HL-60 (cell line): ENCODE data around the gene LIMS2.

Experiments
- DNase-seq, 2 experiments: peaks; one replicate each; pipeline ENCODE4 v3.0.0-alpha.2; 2010 to 2020; ENCODE audit warnings: low read depth in 1 of 2, low spot score in 1 of 2
- H3K27ac ChIP-seq: fragments of 250-450 bp; sonication (Bioruptor Pico); replicated peaks from 2 replicates; pipeline ENCODE4 v1.5.1; 2020; ENCODE audit warnings: mild to moderate bottlenecking, moderate library complexity
- H3K27me3 ChIP-seq: fragments of 250-450 bp; sonication (Bioruptor Pico); 2 replicates; pipeline ENCODE4 v1.5.1; 2021; ENCODE audit warnings: mild to moderate bottlenecking, moderate library complexity; ENCODE audit not compliant: insufficient read depth, poor library complexity, severe bottlenecking
- H3K4me3 ChIP-seq: replicated peaks from 2 replicates; pipeline ENCODE4 v1.5.1; 2011; ENCODE audit warnings: mild to moderate bottlenecking, control low read depth, low read length; ENCODE audit not compliant: insufficient read depth
- GABPA ChIP-seq: IDR thresholded peaks from 2 replicates; pipeline ENCODE4 v1.6.1; 2012; ENCODE audit warnings: low read depth
- POLR2AphosphoS5 ChIP-seq: IDR thresholded peaks from 2 replicates; pipeline ENCODE4 v1.6.1; 2012; ENCODE audit warnings: low read depth
- SPI1 ChIP-seq: IDR thresholded peaks from 2 replicates; pipeline ENCODE4 v1.6.1; 2012; ENCODE audit warnings: low read depth, mild to moderate bottlenecking, borderline replicate concordance
- TF ChIP-seq, protein P1 (sequence below): IDR thresholded peaks from 2 replicates; pipeline ENCODE4 v1.6.1; 2012; ENCODE audit warnings: low read depth; ENCODE audit not compliant: insufficient replicate concordance
- TF ChIP-seq, protein P2 (sequence below): IDR thresholded peaks from one replicate; pipeline ENCODE4 v1.5.1; 2011; ENCODE audit warnings: low read length, control low read depth, inconsistent platforms; ENCODE audit not compliant: insufficient read depth

Gene LIMS2

DNA sequence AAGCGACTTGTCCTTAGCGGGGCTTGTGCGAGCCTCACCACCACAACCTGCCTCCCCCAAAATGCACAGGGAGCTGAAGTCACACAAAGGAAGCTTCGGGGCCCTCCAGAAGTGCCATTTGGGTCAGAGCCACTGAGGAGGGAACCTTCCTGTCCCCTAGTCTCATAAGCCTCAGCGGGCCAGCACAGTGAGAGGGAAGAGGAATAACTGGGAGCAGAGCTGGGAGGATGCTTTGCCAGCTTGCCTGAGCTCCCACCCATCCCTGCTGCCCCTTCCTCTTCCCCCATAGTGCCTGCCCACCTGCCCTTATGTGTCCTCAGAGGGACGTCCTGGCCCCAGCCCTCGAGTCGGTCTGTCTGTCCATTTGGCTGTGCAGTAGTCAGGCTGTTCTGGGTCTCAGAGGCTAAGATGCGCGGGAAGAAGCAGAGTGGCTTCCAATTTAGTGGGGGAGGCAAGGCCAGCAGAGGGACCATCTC lies 81.2 kb downstream of the LIMS2 start:
- H3K27me3 ChIP-seq, result no peaks in the 10 kb centered on the region
- DNase-seq, result no peak
- TF ChIP-seq, protein P1, sequence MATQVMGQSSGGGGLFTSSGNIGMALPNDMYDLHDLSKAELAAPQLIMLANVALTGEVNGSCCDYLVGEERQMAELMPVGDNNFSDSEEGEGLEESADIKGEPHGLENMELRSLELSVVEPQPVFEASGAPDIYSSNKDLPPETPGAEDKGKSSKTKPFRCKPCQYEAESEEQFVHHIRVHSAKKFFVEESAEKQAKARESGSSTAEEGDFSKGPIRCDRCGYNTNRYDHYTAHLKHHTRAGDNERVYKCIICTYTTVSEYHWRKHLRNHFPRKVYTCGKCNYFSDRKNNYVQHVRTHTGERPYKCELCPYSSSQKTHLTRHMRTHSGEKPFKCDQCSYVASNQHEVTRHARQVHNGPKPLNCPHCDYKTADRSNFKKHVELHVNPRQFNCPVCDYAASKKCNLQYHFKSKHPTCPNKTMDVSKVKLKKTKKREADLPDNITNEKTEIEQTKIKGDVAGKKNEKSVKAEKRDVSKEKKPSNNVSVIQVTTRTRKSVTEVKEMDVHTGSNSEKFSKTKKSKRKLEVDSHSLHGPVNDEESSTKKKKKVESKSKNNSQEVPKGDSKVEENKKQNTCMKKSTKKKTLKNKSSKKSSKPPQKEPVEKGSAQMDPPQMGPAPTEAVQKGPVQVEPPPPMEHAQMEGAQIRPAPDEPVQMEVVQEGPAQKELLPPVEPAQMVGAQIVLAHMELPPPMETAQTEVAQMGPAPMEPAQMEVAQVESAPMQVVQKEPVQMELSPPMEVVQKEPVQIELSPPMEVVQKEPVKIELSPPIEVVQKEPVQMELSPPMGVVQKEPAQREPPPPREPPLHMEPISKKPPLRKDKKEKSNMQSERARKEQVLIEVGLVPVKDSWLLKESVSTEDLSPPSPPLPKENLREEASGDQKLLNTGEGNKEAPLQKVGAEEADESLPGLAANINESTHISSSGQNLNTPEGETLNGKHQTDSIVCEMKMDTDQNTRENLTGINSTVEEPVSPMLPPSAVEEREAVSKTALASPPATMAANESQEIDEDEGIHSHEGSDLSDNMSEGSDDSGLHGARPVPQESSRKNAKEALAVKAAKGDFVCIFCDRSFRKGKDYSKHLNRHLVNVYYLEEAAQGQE, result no peak
- no peak for TF ChIP-seq POLR2AphosphoS5
- no peak for TF ChIP-seq GABPA
- H3K27ac ChIP-seq, result no peak overlapping the region
- H3K4me3 ChIP-seq, result no peak overlapping the region

DNA sequence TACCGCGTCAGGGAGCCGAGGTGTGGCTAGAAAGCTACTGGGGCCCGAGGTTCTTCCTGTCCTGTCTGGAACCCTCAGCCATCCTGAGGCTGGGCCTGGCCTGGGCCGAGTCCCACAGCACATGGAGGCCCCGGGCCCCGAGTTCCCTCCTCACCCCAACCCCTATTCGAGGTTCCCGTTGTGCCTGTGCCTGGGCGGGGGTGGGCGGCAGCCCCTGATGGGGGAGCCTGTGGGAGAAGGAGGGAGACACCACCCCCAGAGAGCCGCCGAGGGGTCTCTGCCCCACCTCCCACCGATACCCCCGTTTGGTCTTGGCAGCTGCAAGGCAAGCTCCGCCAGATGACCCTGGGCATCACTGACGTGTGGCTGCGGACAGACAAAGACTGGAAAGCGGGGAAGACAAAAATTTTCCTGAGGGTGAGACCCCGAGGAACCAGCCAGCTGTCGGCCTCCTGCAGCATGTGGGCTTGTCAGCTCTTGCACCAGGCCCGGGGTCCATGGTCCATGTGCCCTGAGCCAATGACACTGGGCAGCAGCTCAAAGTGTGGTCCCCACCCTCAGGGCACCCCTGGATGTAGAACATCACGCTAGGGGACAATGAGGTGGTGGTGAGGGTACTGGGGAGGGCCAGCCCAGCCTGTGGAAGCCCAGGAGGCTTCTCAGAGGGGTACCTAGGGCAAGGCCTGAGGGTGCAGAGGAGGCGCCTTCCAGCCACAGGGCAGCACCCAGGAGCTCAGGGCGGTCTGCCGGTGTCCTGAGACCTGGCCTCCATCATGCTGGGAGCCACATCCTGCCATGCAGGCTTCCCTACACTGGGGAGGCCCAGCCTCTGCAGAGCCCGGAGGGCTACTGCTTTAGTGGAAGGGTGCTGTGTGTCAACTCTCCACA lies 81.9 kb downstream of the LIMS2 start:
- no peaks in the 10 kb centered on the region for H3K27me3 ChIP-seq
- H3K4me3 ChIP-seq, result no peak overlapping the region
- TF ChIP-seq GABPA, result no peak
- TF ChIP-seq SPI1, result no peak
- TF ChIP-seq POLR2AphosphoS5, result no peak
- TF ChIP-seq, protein P2, sequence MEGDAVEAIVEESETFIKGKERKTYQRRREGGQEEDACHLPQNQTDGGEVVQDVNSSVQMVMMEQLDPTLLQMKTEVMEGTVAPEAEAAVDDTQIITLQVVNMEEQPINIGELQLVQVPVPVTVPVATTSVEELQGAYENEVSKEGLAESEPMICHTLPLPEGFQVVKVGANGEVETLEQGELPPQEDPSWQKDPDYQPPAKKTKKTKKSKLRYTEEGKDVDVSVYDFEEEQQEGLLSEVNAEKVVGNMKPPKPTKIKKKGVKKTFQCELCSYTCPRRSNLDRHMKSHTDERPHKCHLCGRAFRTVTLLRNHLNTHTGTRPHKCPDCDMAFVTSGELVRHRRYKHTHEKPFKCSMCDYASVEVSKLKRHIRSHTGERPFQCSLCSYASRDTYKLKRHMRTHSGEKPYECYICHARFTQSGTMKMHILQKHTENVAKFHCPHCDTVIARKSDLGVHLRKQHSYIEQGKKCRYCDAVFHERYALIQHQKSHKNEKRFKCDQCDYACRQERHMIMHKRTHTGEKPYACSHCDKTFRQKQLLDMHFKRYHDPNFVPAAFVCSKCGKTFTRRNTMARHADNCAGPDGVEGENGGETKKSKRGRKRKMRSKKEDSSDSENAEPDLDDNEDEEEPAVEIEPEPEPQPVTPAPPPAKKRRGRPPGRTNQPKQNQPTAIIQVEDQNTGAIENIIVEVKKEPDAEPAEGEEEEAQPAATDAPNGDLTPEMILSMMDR, result no peak
- TF ChIP-seq, protein P1, result no peak
- no peak overlapping the region for H3K27ac ChIP-seq
- DNase-seq, result no peak

DNA sequence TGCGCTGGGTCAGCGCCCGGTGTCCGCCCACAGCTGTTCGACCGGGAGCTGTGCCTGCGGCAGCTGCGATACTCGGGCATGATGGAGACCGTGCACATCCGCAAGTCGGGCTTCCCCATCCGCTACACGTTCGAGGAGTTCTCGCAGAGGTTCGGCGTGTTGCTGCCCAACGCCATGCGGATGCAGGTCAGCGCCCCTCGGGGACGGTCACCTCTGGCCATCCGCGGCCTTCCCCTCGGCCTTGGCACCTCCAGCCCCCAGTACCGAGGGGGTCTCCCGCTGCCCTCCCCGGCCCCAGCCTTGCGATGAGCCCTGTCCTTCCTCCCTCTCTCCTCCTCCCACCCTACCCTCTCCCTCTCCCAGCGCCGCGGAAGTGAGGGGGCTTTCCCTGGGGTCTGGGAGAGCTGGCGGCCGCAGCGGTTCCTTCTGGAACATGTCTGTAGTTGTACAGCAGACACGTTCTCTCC lies 82.5 kb downstream of the LIMS2 start:
- TF ChIP-seq, protein P2, result no peak
- TF ChIP-seq, protein P1, result no peak
- no peak for TF ChIP-seq SPI1
- TF ChIP-seq GABPA, result no peak
- TF ChIP-seq POLR2AphosphoS5, result no peak
- H3K4me3 ChIP-seq, result no peak overlapping the region
- no peak overlapping the region for H3K27ac ChIP-seq
- H3K27me3 ChIP-seq, result no peaks in the 10 kb centered on the region
- DNase-seq, result no peak
